H1 (cell line): ENCODE data around the gene KPNA1. TPM values are rescaled to one million over a fixed set of nuclear protein-coding genes. Genes with fewer than 3 reads are reported as not detected.

Experiments used
- CBX5 ChIP-seq: fragments of 300-800, 300-1000 bp; sonication (generic); IDR thresholded peaks from 2 replicates; pipeline ENCODE4 v1.7.1; 2016; ENCODE audit warnings: antibody characterized with exemption, low read length, low read depth
- CBX8 ChIP-seq: fragments of 300-800, 300-1000 bp; sonication (generic); IDR thresholded peaks from 2 replicates; pipeline ENCODE4 v1.7.1; 2016; ENCODE audit warnings: low read depth, low read length, borderline replicate concordance
- CHD2 ChIP-seq: IDR thresholded peaks from 2 replicates; pipeline ENCODE4 v1.6.1; 2012; ENCODE audit warnings: low read length, improper control_type of control experiment
- EZH2 ChIP-seq: fragments of 200-600 bp; sonication (generic); IDR thresholded peaks from 2 replicates; pipeline ENCODE4 v1.7.1; 2012; ENCODE audit warnings: low read depth, mild to moderate bottlenecking, moderate library complexity, low read length, inconsistent platforms; ENCODE audit not compliant: severe bottlenecking
- FOSL1 ChIP-seq: IDR thresholded peaks from 2 replicates; pipeline ENCODE4 v1.6.1; 2011; ENCODE audit warnings: mild to moderate bottlenecking, low read depth, low read length, moderate library complexity; ENCODE audit not compliant: insufficient read depth
- GABPA ChIP-seq: IDR thresholded peaks from 2 replicates; pipeline ENCODE4 v1.6.1; 2011; ENCODE audit warnings: mild to moderate bottlenecking, low read length, moderate library complexity, borderline replicate concordance; ENCODE audit not compliant: insufficient read depth
- HDAC2 ChIP-seq, 2 experiments: fragments of 300-600 bp in 1 of 2; sonication (generic) in 1 of 2; IDR thresholded peaks; 2 replicates each; pipeline ENCODE4 v1.6.1; 2011 to 2012; ENCODE audit warnings: low read depth in 2 of 2, low read length in 2 of 2, mild to moderate bottlenecking in 2 of 2, moderate library complexity in 2 of 2, borderline replicate concordance in 1 of 2, inconsistent platforms in 1 of 2
- HDAC6 ChIP-seq: IDR thresholded peaks from one replicate; pipeline ENCODE4 v1.7.1; 2012; ENCODE audit warnings: low read depth, mild to moderate bottlenecking, inconsistent platforms, low read length, moderate library complexity
- JUND ChIP-seq: IDR thresholded peaks from 2 replicates; pipeline ENCODE4 v1.6.1; 2011; ENCODE audit warnings: mild to moderate bottlenecking, improper control_type of control experiment, low read length
- KDM1A ChIP-seq: fragments of 200-600, 300-600 bp; sonication (generic); IDR thresholded peaks from 2 replicates; pipeline ENCODE4 v1.7.1; 2016; ENCODE audit warnings: mild to moderate bottlenecking, low read length, borderline replicate concordance
- NRF1 ChIP-seq: IDR thresholded peaks from 2 replicates; pipeline ENCODE4 v1.6.1; 2011; ENCODE audit warnings: mild to moderate bottlenecking, low read depth, low read length, improper control_type of control experiment
- PHF8 ChIP-seq: fragments of 200-600 bp; sonication (generic); conservative IDR thresholded peaks from 2 replicates; pipeline ENCODE4 v1.7.1; 2012; ENCODE audit warnings: low read depth, mild to moderate bottlenecking, inconsistent platforms, low read length, moderate library complexity
- RFX5 ChIP-seq: IDR thresholded peaks from 2 replicates; pipeline ENCODE4 v1.6.1; 2011; ENCODE audit warnings: low read depth, low read length, improper control_type of control experiment, borderline replicate concordance
- SAP30 ChIP-seq: fragments of 300-600 bp; sonication (generic); IDR thresholded peaks from 2 replicates; pipeline ENCODE4 v1.7.1; 2012; ENCODE audit warnings: low read length, moderate library complexity, mild to moderate bottlenecking, inconsistent platforms; ENCODE audit not compliant: insufficient read depth, insufficient replicate concordance
- SP1 ChIP-seq: IDR thresholded peaks from 2 replicates; pipeline ENCODE4 v1.6.1; 2011; ENCODE audit warnings: low read depth, low read length
- SP4 ChIP-seq: IDR thresholded peaks from 2 replicates; pipeline ENCODE4 v1.6.1; 2012; ENCODE audit warnings: low read length, inconsistent platforms
- SRF ChIP-seq: IDR thresholded peaks from 2 replicates; pipeline ENCODE4 v1.6.1; 2011; ENCODE audit warnings: mild to moderate bottlenecking, low read depth, low read length, moderate library complexity
- polyA plus RNA-seq, 7 experiments: library from polyadenylated mRNA; depleted of rRNA in 3 of 7; stranded (reverse) in 5 of 7; unstranded in 2 of 7; fragments of >200 nt in 5 of 7; fragments of 200-250 nt in 2 of 7; gene quantifications; 1 replicate in 5 of 7; 2 replicates in 1 of 7; 4 replicates in 1 of 7; pipeline versions ENCODE4 v1.2.1 to v1.2.3, GENCODE V29; 2011 to 2013; ENCODE audit warnings: missing spikeins in 2 of 7, mixed read lengths in 2 of 7
- total RNA-seq: library from RNA; stranded (reverse); fragmentation: NEBNext Ultra II Directional; extraction: Animal tissue kit (Norgen Biotek cat#: 25700); gene quantifications from 2 replicates; pipeline ENCODE4 v1.2.1, GENCODE V29; 2021
- TF ChIP-seq, protein P1 (sequence below), 3 experiments: IDR thresholded peaks; 1 replicate in 2 of 3; 2 replicates in 1 of 3; pipeline versions ENCODE4 v1.5.1 to v1.6.1; 2011; ENCODE audit warnings: low read length in 3 of 3, mild to moderate bottlenecking in 3 of 3, inconsistent platforms in 2 of 3, low read depth in 1 of 3, moderate library complexity in 1 of 3; ENCODE audit not compliant: insufficient read depth in 1 of 3; ENCODE audit errors: control extremely low read depth in 1 of 3
- TF ChIP-seq, protein P2 (sequence below): IDR thresholded peaks from 2 replicates; pipeline ENCODE4 v1.6.1; 2011; ENCODE audit warnings: low read length, improper control_type of control experiment

KPNA1 gene
- total and polyA plus RNA-seq, 2 of the 8 experiments (the other 6 are each of a cell fraction or from before 2014, with no cell fraction given), result 14.8 to 63.0 TPM

DNA sequence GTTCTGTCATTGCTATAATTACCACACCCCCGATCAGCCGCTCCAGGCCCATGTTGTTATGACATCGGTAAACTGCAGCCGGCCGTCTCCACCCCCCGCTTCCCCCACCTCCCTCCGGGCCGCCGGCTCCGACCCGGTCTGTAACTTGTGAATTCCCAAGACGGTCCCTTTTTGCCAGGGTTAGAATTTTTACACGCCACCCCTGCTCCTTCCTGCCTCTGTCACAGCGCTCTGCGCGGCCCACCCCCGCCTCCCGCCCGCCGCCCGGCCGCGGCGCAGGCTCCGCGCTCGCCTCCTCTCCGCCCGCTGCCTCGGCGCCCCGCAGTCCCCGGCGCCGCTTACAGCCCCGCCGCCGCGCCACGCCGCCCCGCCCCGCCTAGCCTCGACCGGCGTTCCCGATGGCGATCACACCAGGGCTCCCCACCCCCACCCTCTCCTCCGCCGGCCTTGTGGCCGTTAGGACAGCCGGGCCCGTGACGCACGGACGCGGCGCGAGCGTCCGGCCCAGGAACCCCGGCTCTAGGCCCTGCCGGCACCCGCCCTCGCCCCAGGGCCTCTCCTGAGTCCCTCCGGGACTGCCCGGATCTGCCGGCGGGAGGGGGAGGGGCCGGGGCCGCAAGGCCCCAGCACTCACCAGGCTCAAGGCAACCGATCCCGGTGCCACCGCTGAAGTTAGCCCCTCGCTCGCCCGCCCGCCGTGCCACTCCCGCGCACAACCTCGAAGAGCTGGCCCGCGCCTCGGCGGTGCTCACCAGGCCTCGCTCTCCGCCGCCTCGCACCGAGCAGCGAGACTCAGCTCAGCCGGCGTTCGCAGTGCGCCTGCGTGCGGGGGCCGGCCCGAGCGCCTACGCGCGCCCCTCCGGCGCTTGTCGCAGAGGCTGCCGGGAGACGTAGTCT lies at the start of gene KPNA1 (continued):
- no peak for TF ChIP-seq SRF
- TF ChIP-seq CBX5, result no peak
- 0 out of 2 replicates have a peak, but pooled peaks have one; percentile 57 for TF ChIP-seq KDM1A
- TF ChIP-seq SP1, result no peak
- no peak for TF ChIP-seq RFX5
- TF ChIP-seq, protein P1, sequence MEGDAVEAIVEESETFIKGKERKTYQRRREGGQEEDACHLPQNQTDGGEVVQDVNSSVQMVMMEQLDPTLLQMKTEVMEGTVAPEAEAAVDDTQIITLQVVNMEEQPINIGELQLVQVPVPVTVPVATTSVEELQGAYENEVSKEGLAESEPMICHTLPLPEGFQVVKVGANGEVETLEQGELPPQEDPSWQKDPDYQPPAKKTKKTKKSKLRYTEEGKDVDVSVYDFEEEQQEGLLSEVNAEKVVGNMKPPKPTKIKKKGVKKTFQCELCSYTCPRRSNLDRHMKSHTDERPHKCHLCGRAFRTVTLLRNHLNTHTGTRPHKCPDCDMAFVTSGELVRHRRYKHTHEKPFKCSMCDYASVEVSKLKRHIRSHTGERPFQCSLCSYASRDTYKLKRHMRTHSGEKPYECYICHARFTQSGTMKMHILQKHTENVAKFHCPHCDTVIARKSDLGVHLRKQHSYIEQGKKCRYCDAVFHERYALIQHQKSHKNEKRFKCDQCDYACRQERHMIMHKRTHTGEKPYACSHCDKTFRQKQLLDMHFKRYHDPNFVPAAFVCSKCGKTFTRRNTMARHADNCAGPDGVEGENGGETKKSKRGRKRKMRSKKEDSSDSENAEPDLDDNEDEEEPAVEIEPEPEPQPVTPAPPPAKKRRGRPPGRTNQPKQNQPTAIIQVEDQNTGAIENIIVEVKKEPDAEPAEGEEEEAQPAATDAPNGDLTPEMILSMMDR (IDR thresholded peaks at IDR 0.05; ENCODE audit: control extremely low read depth in 1 of 3, insufficient read depth in 1 of 3, low read depth in 1 of 3, low read length in 3 of 3), result no peak
- TF ChIP-seq, protein P2, sequence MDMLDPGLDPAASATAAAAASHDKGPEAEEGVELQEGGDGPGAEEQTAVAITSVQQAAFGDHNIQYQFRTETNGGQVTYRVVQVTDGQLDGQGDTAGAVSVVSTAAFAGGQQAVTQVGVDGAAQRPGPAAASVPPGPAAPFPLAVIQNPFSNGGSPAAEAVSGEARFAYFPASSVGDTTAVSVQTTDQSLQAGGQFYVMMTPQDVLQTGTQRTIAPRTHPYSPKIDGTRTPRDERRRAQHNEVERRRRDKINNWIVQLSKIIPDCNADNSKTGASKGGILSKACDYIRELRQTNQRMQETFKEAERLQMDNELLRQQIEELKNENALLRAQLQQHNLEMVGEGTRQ, result no peak
- TF ChIP-seq SAP30, result no peak
- TF ChIP-seq CHD2, result peak; percentile 11; the same call in 1 of the 2 replicates
- no peak for TF ChIP-seq GABPA
- TF ChIP-seq EZH2, result no peak
- peak; percentile 96 for TF ChIP-seq PHF8
- TF ChIP-seq HDAC6, result no peak
- TF ChIP-seq FOSL1, result no peak
- TF ChIP-seq CBX8, result no peak
- no peak for TF ChIP-seq JUND
- TF ChIP-seq NRF1, result peak; percentile 82
- TF ChIP-seq SP4, result no peak
- TF ChIP-seq HDAC2 (IDR thresholded peaks at IDR 0.05; ENCODE audit: borderline replicate concordance in 1 of 2, low read depth in 2 of 2, low read length in 2 of 2), result no peak; a peak in 1 of 4 replicates
